ENCODE measurements around the gene ERH. TPM values are rescaled to one million over a fixed set of nuclear protein-coding genes. Genes with fewer than 3 reads are reported as not detected.

Gene ERH
- total RNA-seq, 1 experiment from 2014 or later, result 388 TPM

DNA sequence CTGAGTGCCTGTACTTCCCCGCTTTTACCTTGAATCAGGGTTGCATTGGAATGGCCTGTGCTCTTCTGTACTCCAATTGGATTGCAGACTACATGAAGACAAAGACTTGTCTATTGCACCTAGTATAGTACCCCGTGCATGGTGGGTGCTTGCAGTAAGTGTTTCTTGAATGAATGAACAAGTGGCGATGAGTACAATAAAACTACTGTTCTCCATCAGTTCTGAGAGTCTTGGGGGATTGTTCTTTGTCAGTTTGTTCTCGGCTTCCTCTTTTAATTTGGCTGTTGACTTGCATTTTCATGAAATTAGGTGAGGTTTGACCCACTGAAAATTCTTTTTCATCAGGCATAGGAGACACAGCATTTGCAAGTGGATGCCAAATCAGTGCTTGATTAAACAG lies 34.1 kb downstream of the ERH start:
- no peaks in the 10 kb centered on the region for H3K36me3 Mint-ChIP-seq (ENCODE audit: insufficient read depth, unreplicated experiment)
- CTCF ChIA-PET, result no interaction called here

DNA sequence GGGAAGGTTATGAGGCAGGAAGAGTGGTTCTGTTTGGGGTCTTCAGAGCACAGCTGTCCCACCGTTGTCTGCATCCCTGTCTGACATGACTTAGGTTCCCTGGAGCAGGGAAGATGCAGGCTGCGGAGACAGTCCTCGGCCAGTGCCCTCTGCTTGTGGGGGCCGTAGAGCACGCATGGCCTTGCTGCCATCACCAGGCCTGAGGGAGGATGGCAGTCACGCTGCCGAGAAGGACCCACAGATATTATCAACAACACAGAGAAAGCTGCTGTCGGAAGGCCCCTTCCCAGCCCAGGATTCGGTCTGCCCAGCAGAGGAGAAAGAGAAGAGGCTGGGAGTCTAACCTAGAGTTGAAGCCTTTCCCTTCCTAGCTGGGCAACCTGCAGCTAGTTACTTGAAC lies 35.0 kb downstream of the ERH start:
- H3K4me3 ChIP-seq (ENCODE audit: low read depth, low read length), result no peak overlapping the region
- H3K27ac Mint-ChIP-seq (ENCODE audit: unreplicated experiment), result no peak overlapping the region
- H3K9me3 ChIP-seq, result no peaks in the 10 kb centered on the region
- no peaks in the 10 kb centered on the region for H3K36me3 ChIP-seq (ENCODE audit: control insufficient read depth, insufficient read depth, low read length)
- no peaks in the 10 kb centered on the region for H3K9me3 Mint-ChIP-seq (ENCODE audit: unreplicated experiment)
- TF ChIP-seq, protein P1, sequence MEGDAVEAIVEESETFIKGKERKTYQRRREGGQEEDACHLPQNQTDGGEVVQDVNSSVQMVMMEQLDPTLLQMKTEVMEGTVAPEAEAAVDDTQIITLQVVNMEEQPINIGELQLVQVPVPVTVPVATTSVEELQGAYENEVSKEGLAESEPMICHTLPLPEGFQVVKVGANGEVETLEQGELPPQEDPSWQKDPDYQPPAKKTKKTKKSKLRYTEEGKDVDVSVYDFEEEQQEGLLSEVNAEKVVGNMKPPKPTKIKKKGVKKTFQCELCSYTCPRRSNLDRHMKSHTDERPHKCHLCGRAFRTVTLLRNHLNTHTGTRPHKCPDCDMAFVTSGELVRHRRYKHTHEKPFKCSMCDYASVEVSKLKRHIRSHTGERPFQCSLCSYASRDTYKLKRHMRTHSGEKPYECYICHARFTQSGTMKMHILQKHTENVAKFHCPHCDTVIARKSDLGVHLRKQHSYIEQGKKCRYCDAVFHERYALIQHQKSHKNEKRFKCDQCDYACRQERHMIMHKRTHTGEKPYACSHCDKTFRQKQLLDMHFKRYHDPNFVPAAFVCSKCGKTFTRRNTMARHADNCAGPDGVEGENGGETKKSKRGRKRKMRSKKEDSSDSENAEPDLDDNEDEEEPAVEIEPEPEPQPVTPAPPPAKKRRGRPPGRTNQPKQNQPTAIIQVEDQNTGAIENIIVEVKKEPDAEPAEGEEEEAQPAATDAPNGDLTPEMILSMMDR (IDR thresholded peaks at IDR 0.05; ENCODE audit: insufficient read depth in 1 of 2, low read depth in 1 of 2, low read length in 1 of 2, severe bottlenecking in 1 of 2, unreplicated experiment in 1 of 2), result peak in 1 of 2 experiments; percentile 58
- no TSS peak for BruUV-seq (replicated peaks)
- intact Hi-C loops (cut with micrococcal nuclease; ENCODE audit: unreplicated experiment), result loop anchor here (5.0 to 10.0 kb wide), 3 partner anchors 101 to 238 kb away; partner anchors contain the start of gene GALNT16
- no peaks in the 10 kb centered on the region for H3K4me1 Mint-ChIP-seq (ENCODE audit: low read depth, unreplicated experiment)
- DNase-seq, result peak in 1 of 2 experiments; percentile 38
- no peak overlapping the region for H3K4me3 Mint-ChIP-seq (ENCODE audit: unreplicated experiment)
- H3K27me3 ChIP-seq (replicated peaks; ENCODE audit: control insufficient read depth, insufficient read depth, low read length), result no peaks in the 10 kb centered on the region
- H3K36me3 Mint-ChIP-seq (ENCODE audit: insufficient read depth, unreplicated experiment), result no peaks in the 10 kb centered on the region
- H3K27me3 Mint-ChIP-seq (ENCODE audit: insufficient read depth, unreplicated experiment), result no peaks in the 10 kb centered on the region
- CTCF ChIA-PET, result interaction anchor here (1.2 kb wide), 1 partner anchor 75 kb away, joined by 4 read pairs; no protein-coding TSS in a partner anchor
- POLR2A ChIA-PET, result no interaction called here
- H3K4me1 ChIP-seq, result no peaks in the 10 kb centered on the region

More for the DNA sequence above, 34.1 kb downstream of the ERH start:
- TF ChIP-seq, protein P1 (IDR thresholded peaks at IDR 0.05; ENCODE audit: insufficient read depth in 1 of 2, low read depth in 1 of 2, low read length in 1 of 2, severe bottlenecking in 1 of 2, unreplicated experiment in 1 of 2), result no peak
- H3K27me3 Mint-ChIP-seq (ENCODE audit: insufficient read depth, unreplicated experiment), result no peaks in the 10 kb centered on the region
- Histone ChIP-seq H3K9me3 (no peaks in the 10 kb centered on the region), H3K36me3 (ENCODE audit: control insufficient read depth, insufficient read depth, low read length) (no peaks in the 10 kb centered on the region), H3K4me1 (no peaks in the 10 kb centered on the region), H3K27me3 (replicated peaks; ENCODE audit: control insufficient read depth, insufficient read depth, low read length) (no peaks in the 10 kb centered on the region), H3K4me3 (ENCODE audit: low read depth, low read length) (no peak overlapping the region)
- DNase-seq, result no peak
- no peaks in the 10 kb centered on the region for H3K4me1 Mint-ChIP-seq (ENCODE audit: low read depth, unreplicated experiment)
- no peak overlapping the region for H3K4me3 Mint-ChIP-seq (ENCODE audit: unreplicated experiment)
- intact Hi-C loops (cut with micrococcal nuclease; ENCODE audit: unreplicated experiment), result loop anchor here (5.0 to 10.0 kb wide), 3 partner anchors 102 to 239 kb away; partner anchors contain the start of gene GALNT16
- no peak overlapping the region for H3K27ac Mint-ChIP-seq (ENCODE audit: unreplicated experiment)
- POLR2A ChIA-PET, result interaction anchor here (0.5 kb wide), 1 partner anchor 31 kb away, joined by 3 read pairs; no protein-coding TSS in a partner anchor
- BruUV-seq (replicated peaks), result no TSS peak
- no peaks in the 10 kb centered on the region for H3K9me3 Mint-ChIP-seq (ENCODE audit: unreplicated experiment)

DNA sequence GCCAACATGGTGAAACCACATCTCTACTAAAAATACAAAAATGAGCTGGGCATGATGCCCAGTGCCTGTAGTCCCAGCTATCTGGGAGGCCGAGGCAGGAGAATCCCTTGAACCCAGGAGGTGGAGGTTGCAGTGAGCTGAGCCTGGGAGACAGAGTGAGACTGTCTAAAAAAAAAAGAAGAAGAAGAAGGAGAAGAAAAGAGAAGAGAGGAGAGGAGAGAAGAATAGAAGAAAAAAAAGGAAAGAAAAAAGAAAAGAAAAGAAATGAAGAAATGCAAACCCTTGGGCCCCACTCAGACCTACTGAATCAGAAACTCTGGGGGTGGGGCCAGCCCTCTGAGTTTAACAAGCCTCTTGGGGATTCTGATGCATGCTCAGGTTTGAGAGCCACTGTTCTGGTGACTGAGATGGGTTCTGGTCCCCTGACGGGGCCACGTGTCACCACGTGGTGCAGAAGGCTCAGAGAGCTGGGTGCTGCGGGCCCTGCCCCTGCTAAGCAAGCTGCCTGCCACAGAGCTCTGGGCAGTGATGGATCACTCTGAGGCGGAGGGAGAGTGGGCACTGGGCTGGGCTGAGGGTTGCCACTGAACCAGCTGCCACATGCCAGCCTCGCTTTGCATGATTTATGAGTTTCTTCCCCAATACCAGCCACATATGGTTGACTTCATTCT lies 37.5 kb downstream of the ERH start:
- TF ChIP-seq, protein P1 (IDR thresholded peaks at IDR 0.05; ENCODE audit: insufficient read depth in 1 of 2, low read depth in 1 of 2, low read length in 1 of 2, severe bottlenecking in 1 of 2, unreplicated experiment in 1 of 2), result no peak
- ChIA-PET CTCF (interaction anchor here (0.5 to 0.7 kb wide), 2 partner anchors 68 to 209 kb away, joined by 3 read pairs; no protein-coding TSS in a partner anchor), POLR2A (interaction anchor here (0.7 kb wide), 1 partner anchor 16 kb away, joined by 3 read pairs; no protein-coding TSS in a partner anchor)

More for the DNA sequence above, 37.5 kb downstream of the ERH start:
- H3K27me3 ChIP-seq (replicated peaks; ENCODE audit: control insufficient read depth, insufficient read depth, low read length), result no peaks in the 10 kb centered on the region
- H3K36me3 Mint-ChIP-seq (ENCODE audit: insufficient read depth, unreplicated experiment), result no peaks in the 10 kb centered on the region
- BruUV-seq (replicated peaks), result no TSS peak
- DNase-seq, result no peak
- H3K4me3 ChIP-seq (ENCODE audit: low read depth, low read length), result no peak overlapping the region
- no peaks in the 10 kb centered on the region for H3K36me3 ChIP-seq (ENCODE audit: control insufficient read depth, insufficient read depth, low read length)
- H3K27me3 Mint-ChIP-seq (ENCODE audit: insufficient read depth, unreplicated experiment), result no peaks in the 10 kb centered on the region
- H3K4me1 ChIP-seq, result no peaks in the 10 kb centered on the region
- H3K4me1 Mint-ChIP-seq (ENCODE audit: low read depth, unreplicated experiment), result no peaks in the 10 kb centered on the region
- H3K9me3 Mint-ChIP-seq (ENCODE audit: unreplicated experiment), result no peaks in the 10 kb centered on the region
- no peak overlapping the region for H3K4me3 Mint-ChIP-seq (ENCODE audit: unreplicated experiment)
- no peak overlapping the region for H3K27ac Mint-ChIP-seq (ENCODE audit: unreplicated experiment)
- no peaks in the 10 kb centered on the region for H3K9me3 ChIP-seq
- intact Hi-C loops (cut with micrococcal nuclease; ENCODE audit: unreplicated experiment), result loop anchor here (5.0 to 10.0 kb wide), 3 partner anchors 98 to 236 kb away; partner anchors contain the start of gene GALNT16

All from Caco-2 (cell line).